ENCODE measurements around the gene SNRNP70.
A peak's percentile ranks its signal among the peaks of the same experiment; 100 is the strongest.

The SNRNP70 gene

DNA sequence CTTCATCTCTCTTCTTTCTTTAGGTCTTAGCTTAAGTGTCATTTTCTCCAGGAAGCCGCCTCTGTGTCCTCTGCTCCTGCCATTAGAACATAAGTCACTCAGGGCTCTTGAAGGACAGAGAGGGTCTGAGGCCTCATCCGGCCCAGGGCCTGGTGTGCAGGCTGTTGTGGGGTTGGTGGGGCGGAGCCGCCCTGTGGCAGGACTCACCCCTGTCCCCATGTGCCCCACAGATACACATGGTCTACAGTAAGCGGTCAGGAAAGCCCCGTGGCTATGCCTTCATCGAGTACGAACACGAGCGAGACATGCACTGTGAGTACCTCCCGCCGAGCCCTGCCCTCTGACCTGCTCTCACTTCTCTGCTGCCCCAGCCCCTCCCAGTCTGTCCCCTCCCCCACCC lies 15.9 kb downstream of the SNRNP70 start:
- DNase-seq (ENCODE audit: insufficient read length, low spot score) (no peak), FAIRE-seq (no peak)
- TF ChIP-seq POLR2A (IDR thresholded peaks at IDR 0.05; ENCODE audit: low read depth, low read length) = no peak

DNA sequence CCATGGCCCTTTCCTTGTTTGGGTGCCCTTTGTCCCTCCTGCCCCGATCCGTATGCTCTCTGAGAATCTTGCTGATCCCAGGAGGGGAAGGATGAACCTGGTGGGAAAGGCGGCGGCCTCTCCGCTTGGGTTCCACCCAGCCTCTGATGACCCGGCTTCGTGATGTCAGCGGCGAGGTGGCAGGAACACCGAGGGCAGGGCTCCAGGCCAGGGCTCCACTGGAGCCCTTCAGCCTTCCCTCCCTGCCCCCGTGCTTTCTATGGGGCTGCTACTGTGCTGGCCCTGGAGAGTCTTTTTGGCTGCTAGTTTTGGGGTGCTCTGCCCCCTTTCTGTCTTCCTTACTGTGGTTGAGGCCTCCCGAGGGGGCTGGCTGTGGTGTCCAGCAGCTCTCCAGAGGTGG lies 17.1 kb downstream of the SNRNP70 start:
- FAIRE-seq = no peak

DNA sequence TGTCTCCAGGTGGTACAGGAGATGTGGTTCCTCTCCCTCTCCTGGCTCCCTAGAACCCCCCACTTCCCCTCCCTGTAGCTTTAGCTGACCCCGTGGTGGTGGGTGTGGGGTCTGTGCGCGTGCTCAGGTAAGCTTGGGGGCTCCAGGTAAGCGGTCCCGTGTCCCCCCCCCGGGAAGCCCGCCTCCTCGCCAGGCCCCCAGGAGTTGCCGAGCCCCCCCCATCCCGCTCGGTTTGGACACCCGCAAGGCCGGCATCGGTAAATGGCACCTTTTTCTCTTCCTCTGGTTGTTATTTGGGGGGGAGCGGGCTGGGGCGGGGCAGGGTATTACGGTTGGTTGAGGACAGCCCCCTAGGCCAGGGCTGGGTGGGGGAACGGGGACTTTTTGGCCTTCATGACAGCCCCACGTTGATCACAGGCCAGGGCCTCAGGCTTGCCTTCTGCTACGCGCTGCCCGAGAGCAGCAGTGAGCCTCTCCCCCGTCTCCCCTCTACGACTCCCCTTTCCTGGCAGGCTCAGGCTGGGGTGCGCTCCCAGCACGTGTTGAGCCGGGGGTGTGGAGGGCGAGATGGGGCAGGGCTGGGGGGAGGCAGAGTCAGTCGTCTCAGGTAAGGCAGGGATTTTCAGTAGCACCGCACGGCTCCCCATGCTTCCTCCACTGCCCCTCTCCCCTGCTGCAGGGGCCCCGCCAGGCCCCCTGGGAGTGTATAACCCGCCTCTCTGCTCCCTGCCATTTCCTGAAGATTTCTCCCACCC lies 18.3 kb downstream of the SNRNP70 start:
- FAIRE-seq (no peak), DNase-seq (ENCODE audit: insufficient read length, low spot score) (no peak)
- TF ChIP-seq POLR2A (IDR thresholded peaks at IDR 0.05; ENCODE audit: low read depth, low read length) = no peak

More for the DNA sequence above, 17.1 kb downstream of the SNRNP70 start:
- DNase-seq (ENCODE audit: insufficient read length, low spot score) = no peak
- TF ChIP-seq POLR2A (IDR thresholded peaks at IDR 0.05; ENCODE audit: low read depth, low read length) = no peak

DNA sequence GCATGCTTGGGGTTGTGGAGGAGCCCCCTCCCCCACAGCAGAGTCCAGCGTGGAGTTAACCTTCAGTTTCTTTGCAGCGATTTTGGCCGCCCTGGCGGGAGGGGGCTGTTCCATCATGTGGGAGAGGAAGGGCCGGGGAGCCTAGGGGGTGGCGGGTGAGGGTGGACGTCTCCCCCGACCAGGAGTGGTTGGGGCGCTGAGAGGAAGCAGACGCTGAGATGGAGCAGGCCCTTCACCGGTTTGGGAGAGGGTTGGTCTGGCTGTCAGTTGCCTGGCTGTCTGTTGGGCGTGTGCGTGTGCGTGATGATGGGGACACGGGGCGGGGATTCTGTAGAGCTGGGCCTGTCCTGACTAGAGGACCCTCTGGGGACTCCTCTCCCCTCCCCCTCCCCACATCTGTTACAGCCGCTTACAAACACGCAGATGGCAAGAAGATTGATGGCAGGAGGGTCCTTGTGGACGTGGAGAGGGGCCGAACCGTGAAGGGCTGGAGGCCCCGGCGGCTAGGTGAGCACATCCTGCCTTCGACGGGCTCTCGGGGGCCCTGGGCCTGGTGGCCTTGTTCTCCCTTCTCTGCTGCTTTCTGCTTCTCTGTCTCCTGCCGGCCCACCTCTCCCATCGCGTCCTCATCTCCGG lies 19.1 kb downstream of the SNRNP70 start:
- TF ChIP-seq POLR2A (IDR thresholded peaks at IDR 0.05; ENCODE audit: low read depth, low read length) = no peak
- FAIRE-seq (no peak), DNase-seq (ENCODE audit: insufficient read length, low spot score) (no peak)

DNA sequence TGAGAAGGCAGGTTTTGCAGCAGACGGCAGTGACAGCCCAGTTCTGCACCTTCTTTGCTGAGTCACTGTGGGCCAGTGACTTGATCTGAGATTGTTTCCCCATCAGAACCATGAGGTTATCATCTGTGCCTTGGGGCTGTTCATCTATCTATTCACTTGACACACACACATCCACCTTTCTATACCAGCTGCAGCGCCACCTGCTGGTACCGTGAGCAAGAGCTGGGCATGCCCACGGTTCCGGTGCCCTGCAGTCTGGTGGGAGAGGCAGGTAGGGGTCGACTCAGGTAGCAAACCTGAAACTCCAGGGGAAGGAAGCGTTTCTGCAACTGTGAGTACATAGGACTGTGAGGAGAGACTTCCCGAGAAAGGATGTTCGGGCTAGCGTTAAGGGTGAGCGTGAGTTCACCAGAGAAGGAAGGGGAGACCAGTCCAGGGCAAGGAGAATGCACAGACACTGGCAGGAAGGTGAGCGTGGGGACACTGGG lies 21.4 kb downstream of the SNRNP70 start:
- no peak for TF ChIP-seq POLR2A (IDR thresholded peaks at IDR 0.05; ENCODE audit: low read depth, low read length)
- DNase-seq (ENCODE audit: insufficient read length, low spot score) = no peak

DNA sequence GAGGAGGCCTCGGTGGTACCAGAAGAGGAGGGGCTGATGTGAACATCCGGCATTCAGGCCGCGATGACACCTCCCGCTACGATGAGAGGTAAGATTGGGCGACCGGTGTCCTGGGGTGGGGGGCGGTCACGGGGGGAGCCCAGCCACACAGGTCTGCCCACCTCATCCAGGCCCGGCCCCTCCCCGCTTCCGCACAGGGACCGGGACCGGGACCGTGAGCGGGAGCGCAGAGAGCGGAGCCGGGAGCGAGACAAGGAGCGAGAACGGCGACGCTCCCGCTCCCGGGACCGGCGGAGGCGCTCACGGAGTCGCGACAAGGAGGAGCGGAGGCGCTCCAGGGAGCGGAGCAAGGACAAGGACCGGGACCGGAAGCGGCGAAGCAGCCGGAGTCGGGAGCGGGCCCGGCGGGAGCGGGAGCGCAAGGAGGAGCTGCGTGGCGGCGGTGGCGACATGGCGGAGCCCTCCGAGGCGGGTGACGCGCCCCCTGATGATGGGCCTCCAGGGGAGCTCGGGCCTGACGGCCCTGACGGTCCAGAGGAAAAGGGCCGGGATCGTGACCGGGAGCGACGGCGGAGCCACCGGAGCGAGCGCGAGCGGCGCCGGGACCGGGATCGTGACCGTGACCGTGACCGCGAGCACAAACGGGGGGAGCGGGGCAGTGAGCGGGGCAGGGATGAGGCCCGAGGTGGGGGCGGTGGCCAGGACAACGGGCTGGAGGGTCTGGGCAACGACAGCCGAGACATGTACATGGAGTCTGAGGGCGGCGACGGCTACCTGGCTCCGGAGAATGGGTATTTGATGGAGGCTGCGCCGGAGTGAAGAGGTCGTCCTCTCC lies 22.6 kb downstream of the SNRNP70 start:
- no peak for TF ChIP-seq POLR2A (IDR thresholded peaks at IDR 0.05; ENCODE audit: low read depth, low read length)
- no peak for FAIRE-seq
- no peak for DNase-seq (ENCODE audit: insufficient read length, low spot score)

More for the DNA sequence above, 21.4 kb downstream of the SNRNP70 start:
- FAIRE-seq = no peak

DNA sequence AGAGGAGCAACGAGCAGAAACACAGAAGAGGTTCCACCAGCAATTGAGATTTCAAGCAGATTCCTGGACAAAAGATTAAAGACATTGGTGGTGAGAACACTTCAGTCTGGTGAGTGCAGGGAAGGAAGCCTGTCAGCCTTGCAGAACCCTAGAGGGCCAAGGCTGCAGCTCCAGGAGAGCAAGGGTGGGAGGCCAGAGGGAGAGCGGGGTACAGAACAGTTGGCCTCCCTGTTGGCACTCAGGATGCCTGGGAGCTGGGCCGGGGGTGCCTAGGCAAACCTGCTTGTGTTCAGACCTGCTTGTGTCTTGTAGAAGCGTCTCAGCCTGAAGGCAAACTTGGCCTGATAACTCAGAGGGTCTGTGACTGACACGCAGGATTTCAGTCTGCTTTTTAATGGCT lies 23.8 kb downstream of the SNRNP70 start:
- no peak for DNase-seq (ENCODE audit: insufficient read length, low spot score)
- no peak for TF ChIP-seq POLR2A (IDR thresholded peaks at IDR 0.05; ENCODE audit: low read depth, low read length)
- no peak for FAIRE-seq

DNA sequence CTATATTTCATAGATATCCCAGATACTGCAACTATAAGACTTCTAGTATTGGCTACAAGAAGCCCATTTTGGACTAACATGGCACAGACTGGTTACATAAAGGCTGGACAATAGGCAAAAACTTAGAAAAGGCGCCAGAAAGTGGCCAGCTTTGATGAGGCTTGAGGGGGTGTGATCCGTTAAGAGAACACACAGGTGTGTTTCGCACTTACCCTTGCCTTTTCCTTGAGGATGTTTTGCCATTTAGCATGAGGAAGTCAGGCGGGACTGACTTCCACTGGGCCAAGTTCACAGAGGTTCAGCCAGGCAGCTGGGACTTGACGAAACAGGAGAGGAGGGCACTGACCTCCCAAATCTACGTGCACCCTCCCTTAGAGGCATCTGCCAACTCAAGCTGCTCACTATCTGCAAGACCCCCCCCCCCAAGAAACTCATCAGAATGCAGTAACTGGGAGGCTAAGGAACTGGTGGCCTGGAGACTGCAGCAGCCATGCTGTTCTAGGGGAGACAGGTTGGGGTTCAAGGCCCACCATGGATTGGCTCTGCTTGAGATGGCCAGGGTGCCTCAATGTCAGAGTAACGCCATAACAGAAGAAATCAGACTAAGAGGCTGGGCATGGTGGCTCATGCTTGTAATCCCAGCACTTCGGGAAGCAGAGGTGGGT lies 24.4 kb downstream of the SNRNP70 start:
- DNase-seq (ENCODE audit: insufficient read length, low spot score) = no peak
- FAIRE-seq = no peak
- no peak for TF ChIP-seq POLR2A (IDR thresholded peaks at IDR 0.05; ENCODE audit: low read depth, low read length)

DNA sequence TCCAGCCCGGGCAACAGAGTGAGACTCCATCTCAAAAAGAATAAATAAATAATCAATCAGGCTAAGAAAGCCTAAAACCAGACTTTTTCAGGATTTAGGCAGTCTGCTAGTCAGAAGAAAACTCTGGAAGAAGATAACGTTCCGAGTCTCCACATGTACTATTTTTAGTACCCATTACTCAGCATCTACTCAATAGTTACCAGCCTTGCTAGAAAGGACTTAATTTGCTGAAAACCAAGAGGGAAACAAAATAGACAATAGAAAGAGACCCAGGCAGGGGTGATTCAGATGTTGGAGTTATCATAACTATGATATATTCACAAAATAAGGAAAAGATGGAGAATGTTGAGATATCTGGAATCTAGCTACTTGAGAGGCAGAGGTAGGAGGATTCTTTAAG lies 25.3 kb downstream of the SNRNP70 start:
- FAIRE-seq (no peak), DNase-seq (ENCODE audit: insufficient read length, low spot score) (no peak)
- TF ChIP-seq POLR2A (IDR thresholded peaks at IDR 0.05; ENCODE audit: low read depth, low read length) = no peak

DNA sequence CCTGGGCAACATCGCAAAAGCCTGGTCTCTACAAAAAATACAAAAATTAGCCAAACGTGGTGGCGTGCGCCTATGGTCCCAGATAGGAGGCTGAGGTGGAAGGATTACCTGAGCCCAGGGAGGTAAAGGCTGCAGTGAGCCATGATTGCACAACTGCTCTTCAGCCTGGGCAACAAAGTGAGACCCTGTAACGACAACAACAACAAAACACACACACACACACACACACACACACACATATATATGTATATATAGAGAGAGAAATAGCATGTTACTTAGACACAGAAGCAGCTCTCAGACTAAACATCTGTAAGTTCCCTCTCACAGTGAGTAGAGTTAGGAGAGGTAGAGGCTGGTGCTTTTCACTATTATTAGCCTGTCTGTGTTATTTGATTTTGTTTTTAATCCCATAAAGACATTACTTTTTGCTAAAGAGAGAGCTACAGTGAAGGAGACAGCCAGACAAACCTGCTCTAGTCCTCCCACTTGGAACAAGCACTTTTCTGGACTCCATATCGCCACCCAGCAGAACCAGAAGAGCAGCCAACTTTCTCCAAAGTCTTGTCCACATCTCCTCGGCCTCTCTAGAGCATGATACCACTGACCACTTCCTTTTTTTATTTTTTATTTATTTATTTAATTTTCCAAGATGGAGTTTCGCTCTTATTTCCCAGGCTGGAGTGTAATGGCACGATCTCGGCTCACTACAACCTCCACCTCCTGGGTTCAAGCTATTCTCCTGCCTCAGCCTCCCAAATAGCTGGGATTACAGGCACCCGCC lies 26.2 kb downstream of the SNRNP70 start:
- DNase-seq (ENCODE audit: insufficient read length, low spot score) (no peak), FAIRE-seq (no peak)
- no peak for TF ChIP-seq POLR2A (IDR thresholded peaks at IDR 0.05; ENCODE audit: low read depth, low read length)

DNA sequence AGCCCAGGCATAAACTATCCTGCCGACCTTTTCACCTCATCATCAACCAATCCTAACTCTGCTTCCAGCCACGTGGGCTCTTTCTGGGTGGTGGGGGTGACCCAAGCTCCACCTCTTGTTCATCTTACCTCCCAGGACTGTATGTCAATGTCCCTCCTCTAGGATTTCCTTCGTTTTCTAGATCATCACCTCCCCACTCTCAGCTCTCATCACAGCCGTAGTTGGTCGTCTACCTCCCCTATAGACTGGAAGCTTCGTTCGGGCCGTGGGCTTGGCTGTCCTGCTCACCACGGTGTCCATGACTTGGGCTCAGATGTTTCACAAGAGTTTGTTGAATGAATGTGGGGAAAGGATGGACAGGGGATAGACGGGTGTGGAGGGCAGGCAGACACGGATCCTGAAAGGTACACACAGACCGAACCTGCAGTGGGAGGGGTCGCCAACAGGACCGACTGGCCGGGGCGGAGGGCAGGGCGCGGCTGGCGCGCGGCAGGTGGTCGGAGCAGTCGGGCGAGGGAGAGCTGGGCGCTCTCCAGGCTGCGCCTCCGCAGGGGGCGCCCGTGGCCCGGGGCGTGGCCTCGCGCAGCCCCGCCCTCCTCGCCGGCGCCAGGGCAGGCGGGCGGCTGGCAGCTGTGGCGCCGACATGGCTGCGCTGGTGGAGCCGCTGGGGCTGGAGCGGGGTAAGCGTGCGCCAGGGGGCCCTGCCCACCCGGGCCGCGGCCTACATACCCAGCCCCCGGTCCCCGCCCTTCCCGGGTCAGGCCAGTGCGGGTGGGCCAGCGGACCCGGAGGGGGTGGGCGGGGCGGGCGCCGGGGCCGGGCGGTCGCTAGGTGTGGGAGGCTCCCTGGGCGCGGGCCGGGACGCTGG lies 28.7 kb downstream of the SNRNP70 start, which contains the start of gene LIN7B:
Gene LIN7B (plus strand): TSS at position 609 of the 868 bp plus-strand sequence. CDS start 35 bp downstream, at position 644.
- TF ChIP-seq POLR2A (IDR thresholded peaks at IDR 0.05; ENCODE audit: low read depth, low read length) = 0 out of 2 replicates have a peak, but pooled peaks have one; percentile 29
- DNase-seq (ENCODE audit: insufficient read length, low spot score) (peak; percentile 68), FAIRE-seq (no peak)
